GM10248 (cell line): ENCODE data around the gene TRIM26.

Source experiments
- CTCF ChIA-PET: fragments of 300-600 bp; sonication (Branson Sonifier 250); formaldehyde crosslinking; extraction: SDS; loops from one replicate; lab custom pipeline; 2021; ENCODE audit warnings: antibody characterized with exemption; lab: Yijun Ruan, JAX
- POLR2A ChIA-PET: fragments of 350-650 bp; sonication (Branson Sonifier 250); formaldehyde crosslinking; extraction: SDS; loops from one replicate; lab custom pipeline; 2020; ENCODE audit warnings: antibody characterized with exemption; lab: Yijun Ruan, JAX
- DNase-seq: peaks from one replicate; pipeline ENCODE4 v3.0.0; 2012; ENCODE audit errors: extremely low spot score
- TF ChIP-seq, protein P1 (sequence below): IDR thresholded peaks from 2 replicates; pipeline ENCODE4 v1.5.1; 2012; ENCODE audit warnings: mild to moderate bottlenecking, low read depth; ENCODE audit errors: extremely low read depth, missing control alignments, control extremely low read depth

Gene TRIM26

DNA sequence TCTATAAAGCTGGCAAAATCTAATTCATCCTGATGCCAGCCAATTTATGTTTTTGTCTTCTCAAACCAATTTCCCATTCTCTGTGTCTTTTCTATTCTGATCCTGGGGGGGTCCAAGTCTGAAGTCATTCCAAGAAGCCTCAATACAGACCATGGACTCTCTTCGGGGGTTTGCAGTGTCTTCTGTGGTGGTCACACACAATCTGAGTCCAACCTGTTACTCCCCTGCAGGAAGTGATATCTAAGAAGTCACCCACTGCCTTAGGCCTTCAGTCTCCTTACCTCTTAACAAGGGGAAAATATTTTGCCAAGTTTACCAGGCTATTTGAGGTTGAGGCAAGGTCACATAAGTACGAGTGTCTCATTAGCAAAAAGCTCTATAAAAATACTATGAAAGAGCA lies 1.9 kb downstream of the TRIM26 start:
- POLR2A ChIA-PET: no interaction called here
- no peak for DNase-seq
- CTCF ChIA-PET: interaction anchor here (1.1 to 5.4 kb wide), 2 partner anchors 7 to 12 kb away, joined by 3 to 30 read pairs; no protein-coding TSS in a partner anchor
- TF ChIP-seq, protein P1, sequence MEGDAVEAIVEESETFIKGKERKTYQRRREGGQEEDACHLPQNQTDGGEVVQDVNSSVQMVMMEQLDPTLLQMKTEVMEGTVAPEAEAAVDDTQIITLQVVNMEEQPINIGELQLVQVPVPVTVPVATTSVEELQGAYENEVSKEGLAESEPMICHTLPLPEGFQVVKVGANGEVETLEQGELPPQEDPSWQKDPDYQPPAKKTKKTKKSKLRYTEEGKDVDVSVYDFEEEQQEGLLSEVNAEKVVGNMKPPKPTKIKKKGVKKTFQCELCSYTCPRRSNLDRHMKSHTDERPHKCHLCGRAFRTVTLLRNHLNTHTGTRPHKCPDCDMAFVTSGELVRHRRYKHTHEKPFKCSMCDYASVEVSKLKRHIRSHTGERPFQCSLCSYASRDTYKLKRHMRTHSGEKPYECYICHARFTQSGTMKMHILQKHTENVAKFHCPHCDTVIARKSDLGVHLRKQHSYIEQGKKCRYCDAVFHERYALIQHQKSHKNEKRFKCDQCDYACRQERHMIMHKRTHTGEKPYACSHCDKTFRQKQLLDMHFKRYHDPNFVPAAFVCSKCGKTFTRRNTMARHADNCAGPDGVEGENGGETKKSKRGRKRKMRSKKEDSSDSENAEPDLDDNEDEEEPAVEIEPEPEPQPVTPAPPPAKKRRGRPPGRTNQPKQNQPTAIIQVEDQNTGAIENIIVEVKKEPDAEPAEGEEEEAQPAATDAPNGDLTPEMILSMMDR: no peak

DNA sequence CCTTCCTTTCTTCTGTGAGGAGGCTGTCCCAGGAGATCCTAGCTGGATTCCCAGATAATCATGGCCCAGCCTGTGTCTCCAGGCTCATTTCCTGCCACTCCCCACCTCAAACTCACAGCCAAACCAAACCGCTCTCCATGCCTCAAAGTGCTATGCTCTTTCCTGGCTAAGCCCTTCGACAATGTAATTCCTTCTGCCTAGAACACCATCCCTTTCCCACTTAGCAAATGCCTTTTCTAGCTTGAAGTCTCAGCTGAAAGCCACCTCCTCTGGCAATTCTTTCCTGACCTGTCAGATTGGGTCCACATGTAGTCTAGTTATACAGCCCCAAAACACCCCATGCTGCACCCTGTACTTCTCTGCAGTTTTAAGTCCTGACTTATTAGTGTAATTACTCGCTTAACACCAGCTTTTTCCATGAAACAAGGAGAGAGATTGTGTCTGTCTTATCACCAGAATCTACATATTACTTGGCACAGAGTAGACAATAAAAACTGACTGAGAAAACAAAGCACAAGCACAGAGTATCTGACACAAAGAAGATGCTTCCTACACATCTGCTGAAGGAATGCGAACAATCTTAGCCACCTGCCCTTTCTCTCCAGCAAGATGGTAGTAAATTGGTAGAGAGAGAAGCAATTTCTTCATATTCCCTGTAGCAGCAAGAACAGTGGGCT lies 5.4 kb downstream of the TRIM26 start:
- DNase-seq: no peak
- ChIA-PET CTCF (interaction anchor here (5.4 kb wide), 1 partner anchor 11 kb away, joined by 30 read pairs; no protein-coding TSS in a partner anchor), POLR2A (no interaction called here)
- TF ChIP-seq, protein P1: no peak

DNA sequence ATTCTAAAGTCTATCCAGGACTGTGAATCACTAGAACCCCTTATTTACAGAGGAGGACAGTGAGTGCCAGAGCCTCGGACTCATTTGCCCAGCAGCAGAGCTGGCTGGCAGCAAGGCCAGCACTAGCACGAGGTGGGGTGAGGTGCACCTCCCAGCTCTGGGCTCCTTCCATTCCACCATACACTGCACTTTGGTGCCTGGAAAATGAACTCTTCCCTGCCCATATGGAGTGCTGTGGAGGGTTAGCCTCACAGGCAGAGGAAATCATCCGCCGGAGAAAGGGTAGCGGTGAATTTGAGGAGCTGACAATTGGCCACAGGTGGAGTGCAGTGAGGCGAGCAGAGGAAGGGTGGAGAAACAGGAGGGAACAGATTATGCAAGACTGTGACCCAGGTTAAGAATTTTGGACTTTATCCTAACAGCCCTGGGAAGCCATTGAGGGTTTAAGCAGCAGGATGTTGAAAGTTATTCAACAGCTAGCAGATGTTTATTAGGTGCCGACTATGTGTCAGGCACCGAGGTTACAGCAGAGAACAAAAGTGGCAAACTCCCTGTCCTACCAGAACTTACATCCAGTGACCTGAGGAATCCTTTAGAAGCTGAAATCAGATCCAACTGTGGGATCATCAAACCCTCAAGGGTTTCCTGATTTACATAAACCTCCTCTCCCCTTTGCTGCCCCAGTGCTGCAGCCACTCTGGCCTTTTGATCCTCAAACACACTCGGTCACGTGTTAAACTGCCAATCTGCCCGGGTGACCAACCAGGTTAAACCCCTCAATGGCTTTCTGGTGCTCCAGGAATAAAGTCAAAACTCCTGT lies 6.2 kb downstream of the TRIM26 start:
- TF ChIP-seq, protein P1: no peak
- POLR2A ChIA-PET: no interaction called here

DNA sequence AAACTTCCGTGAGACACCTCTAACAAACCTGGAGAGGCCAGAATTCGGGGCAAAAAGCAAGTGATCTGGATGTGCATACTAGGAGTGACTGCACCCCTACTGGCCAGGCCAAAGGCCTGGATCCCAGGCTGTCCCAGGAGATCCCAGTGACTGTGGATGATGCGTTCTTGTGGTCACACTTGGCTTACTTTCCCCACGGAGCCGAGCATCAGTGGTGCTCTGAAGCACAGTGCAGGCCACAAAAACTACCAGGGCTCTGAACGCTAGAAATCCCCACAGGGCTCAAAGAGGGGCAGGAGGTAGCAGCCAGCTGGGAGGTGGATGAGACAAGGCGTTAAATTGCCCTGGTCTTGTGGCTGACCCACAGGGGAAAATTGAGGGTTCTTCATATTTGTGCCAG lies 7.1 kb downstream of the TRIM26 start:
- TF ChIP-seq, protein P1: no peak
- DNase-seq: no peak
- ChIA-PET CTCF (interaction anchor here (1.2 to 5.4 kb wide), 2 partner anchors 12 to 103 kb away, joined by 4 to 30 read pairs; no protein-coding TSS in a partner anchor), POLR2A (no interaction called here)

More for the DNA sequence above, 6.2 kb downstream of the TRIM26 start:
- DNase-seq: no peak
- CTCF ChIA-PET: interaction anchor here (1.2 to 5.4 kb wide), 2 partner anchors 11 to 104 kb away, joined by 4 to 30 read pairs; no protein-coding TSS in a partner anchor

DNA sequence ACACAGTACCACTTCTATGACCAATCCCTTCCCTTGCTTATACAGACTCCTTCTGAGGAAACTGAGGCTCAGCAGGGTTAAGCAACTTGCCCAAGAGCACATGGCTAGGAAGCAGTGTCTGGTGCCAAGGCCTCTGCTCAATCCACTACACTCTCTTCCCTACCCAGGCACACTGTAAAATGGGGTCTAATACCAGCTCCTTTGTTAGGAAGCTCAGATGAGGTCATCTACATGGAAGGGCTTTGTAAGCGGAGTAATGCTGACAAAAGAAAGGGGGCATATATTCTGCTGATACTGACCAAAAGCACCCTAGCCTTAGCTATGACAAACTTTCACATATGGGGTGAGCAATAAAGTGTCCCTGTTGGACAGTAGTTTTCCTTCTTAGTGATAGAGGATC lies 9.1 kb downstream of the TRIM26 start:
- ChIA-PET CTCF (interaction anchor here (0.9 to 1.3 kb wide), 3 partner anchors 13 to 73 kb away, joined by 3 to 4 read pairs (median 4); no protein-coding TSS in a partner anchor), POLR2A (interaction anchor here (0.6 kb wide), 1 partner anchor 1592 kb away, joined by 3 read pairs; no protein-coding TSS in a partner anchor)
- DNase-seq: no peak
- TF ChIP-seq, protein P1: no peak

DNA sequence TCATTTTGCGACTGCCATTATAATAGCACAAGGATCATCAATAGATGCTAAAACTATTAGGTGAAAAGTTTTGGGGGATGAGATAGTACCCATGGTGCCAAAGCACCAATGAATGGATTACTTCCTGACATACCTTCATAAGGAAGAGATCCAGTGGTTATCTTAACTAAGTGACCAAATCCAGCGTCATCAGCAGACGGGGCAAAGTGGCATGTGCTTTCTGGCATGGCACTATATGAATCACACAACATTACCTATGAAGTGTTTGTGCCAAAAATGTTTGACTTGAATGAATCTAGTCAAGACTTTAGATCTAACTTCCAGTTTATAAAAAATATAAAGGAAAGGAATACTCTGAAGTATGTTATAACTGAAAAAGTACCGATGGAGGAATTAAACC lies 10.8 kb downstream of the TRIM26 start:
- TF ChIP-seq, protein P1: no peak
- CTCF ChIA-PET: interaction anchor here (1.1 kb wide), 1 partner anchor 15 kb away, joined by 4 read pairs; no protein-coding TSS in a partner anchor
- no peak for DNase-seq
- POLR2A ChIA-PET: no interaction called here
